ENCODE results near the gene TEX11. TPM values are rescaled to one million over a fixed set of nuclear protein-coding genes. Genes with fewer than 3 reads are reported as not detected.
"Not testable (repeated sequence)": the region's sequence is repeated elsewhere in the genome, so short reads cannot be mapped to it uniquely, and the experiment has no call there.

TEX11 gene
- total and polyA plus RNA-seq, 4 donors: not detected

DNA sequence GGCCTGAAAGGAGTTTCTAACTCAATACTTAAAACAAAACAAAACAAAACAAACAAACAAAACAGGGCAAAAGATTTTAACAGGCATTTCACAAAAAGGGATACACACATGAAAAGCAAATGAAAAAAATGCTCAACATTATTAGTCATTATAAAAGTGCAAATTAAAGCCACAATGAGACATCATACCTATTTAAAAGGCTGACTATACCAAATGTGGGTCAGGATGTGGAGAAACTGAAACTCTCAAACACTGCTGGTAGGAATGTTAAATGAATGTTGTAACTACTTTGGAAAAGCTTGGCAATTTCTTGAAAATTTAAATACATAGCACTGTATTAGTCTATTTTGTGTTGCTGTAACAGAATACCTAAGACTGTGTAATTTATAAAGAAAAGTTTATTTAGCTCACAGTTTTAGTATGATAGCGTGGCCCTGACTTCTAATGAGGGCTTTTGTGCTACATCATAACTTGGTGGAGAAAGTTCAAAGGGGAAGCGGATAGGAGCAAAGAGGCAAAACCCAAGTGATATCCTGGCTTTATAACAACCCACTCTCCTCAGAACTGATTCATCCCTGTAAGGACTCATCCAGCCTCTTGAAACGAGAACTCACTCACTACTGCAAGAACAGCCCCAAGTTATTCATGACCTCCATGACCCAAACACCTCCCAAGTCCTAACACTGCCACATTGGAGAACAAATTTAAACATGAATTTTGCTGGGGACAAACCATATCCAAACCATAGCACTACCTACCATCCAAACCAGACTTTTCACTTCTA is 214.0 kb downstream of the TEX11 start:
- no peaks in the 10 kb centered on the region for H3K36me3 ChIP-seq (ENCODE audit: control insufficient read depth in 4 of 4, insufficient read depth in 4 of 4, low read length in 4 of 4)
- no peak overlapping the region for H3K4me3 ChIP-seq
- peaks cover 0 to 5% (median 0%) of the 10 kb centered on the region in 4 donors for H3K9me3 ChIP-seq (ENCODE audit: control insufficient read depth in 4 of 4, insufficient read depth in 3 of 4, low read length in 3 of 4)
- no peak overlapping the region for H3K9ac ChIP-seq (ENCODE audit: insufficient read depth in 1 of 2, low read length in 2 of 2)
- ATAC-seq (ENCODE audit: insufficient read depth, low FRiP score) (no peak), DNase-seq (no peak)
- no peak overlapping the region for H3K27ac ChIP-seq (ENCODE audit: low read depth in 1 of 2, low read length in 1 of 2)
- 72 to 89% methylated on average over 3 of the region's 3 CpGs for WGBS, 2 donors
- TF ChIP-seq, protein P1, sequence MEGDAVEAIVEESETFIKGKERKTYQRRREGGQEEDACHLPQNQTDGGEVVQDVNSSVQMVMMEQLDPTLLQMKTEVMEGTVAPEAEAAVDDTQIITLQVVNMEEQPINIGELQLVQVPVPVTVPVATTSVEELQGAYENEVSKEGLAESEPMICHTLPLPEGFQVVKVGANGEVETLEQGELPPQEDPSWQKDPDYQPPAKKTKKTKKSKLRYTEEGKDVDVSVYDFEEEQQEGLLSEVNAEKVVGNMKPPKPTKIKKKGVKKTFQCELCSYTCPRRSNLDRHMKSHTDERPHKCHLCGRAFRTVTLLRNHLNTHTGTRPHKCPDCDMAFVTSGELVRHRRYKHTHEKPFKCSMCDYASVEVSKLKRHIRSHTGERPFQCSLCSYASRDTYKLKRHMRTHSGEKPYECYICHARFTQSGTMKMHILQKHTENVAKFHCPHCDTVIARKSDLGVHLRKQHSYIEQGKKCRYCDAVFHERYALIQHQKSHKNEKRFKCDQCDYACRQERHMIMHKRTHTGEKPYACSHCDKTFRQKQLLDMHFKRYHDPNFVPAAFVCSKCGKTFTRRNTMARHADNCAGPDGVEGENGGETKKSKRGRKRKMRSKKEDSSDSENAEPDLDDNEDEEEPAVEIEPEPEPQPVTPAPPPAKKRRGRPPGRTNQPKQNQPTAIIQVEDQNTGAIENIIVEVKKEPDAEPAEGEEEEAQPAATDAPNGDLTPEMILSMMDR (IDR thresholded peaks at IDR 0.05; ENCODE audit: control extremely low read depth, extremely low read depth): no peak
- H3K27me3 ChIP-seq (ENCODE audit: control insufficient read depth in 3 of 3, insufficient read depth in 3 of 3, low read length in 2 of 3): peaks cover 0 to 6% (median 0%) of the 10 kb centered on the region in 3 donors
- no peaks in the 10 kb centered on the region for H3K4me1 ChIP-seq (ENCODE audit: control insufficient read depth in 5 of 5, insufficient read depth in 5 of 5, low read length in 5 of 5)

DNA sequence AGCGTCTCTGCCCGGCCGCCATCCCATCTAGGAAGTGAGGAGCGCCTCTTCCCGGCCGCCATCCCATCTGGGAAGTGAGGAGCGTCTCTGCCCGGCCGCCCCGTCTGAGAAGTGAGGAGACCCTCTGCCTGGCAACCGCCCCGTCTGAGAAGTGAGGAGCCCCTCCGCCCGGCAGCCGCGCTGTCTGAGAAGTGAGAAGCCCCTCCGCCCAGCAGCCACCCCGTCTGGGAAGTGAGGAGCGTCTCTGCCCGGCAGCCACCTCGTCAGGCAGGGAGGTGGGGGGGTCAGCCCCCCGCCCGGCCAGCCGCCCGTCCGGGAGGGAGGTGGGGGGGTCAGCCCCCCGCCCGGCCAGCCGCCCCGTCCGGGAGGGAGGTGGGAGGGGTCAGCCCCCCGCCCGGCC is 229.1 kb downstream of the TEX11 start:
- DNase-seq; H3K9ac ChIP-seq (ENCODE audit: insufficient read depth in 1 of 2, low read length in 2 of 2); H3K27ac ChIP-seq (ENCODE audit: low read depth in 1 of 2, low read length in 1 of 2); H3K9me3 ChIP-seq (ENCODE audit: control insufficient read depth in 4 of 4, insufficient read depth in 3 of 4, low read length in 3 of 4); H3K4me1 ChIP-seq (ENCODE audit: control insufficient read depth in 5 of 5, insufficient read depth in 5 of 5, low read length in 5 of 5); H3K4me3 ChIP-seq; H3K27me3 ChIP-seq (ENCODE audit: control insufficient read depth in 3 of 3, insufficient read depth in 3 of 3, low read length in 2 of 3); ATAC-seq (ENCODE audit: insufficient read depth, low FRiP score); H3K36me3 ChIP-seq (ENCODE audit: control insufficient read depth in 4 of 4, insufficient read depth in 4 of 4, low read length in 4 of 4): not testable (repeated sequence)
- 90 to 100% methylated on average over 9 to 33 of the region's 33 CpGs for WGBS, 2 donors

DNA sequence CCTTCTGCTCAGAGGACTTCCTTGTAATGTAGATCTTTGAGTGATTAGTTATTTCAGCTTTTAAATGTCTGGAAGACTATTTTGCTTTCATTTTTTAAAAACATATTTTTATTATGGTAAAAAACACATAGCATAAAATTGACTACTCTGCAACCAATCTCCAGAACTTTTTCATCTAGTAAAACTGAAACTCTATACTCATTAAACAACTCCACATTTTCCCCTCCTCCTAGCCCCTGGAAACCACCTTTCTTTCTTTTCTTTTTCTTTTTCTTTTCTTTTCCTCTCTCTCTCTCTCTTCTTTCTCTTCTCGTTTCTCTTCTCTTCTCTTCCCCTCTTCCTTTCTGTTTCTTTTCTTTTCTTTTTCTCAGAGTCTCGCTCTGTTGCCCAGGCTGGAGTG is 233.2 kb downstream of the TEX11 start:
- Histone ChIP-seq H3K4me3 (no peak overlapping the region), H3K27ac (ENCODE audit: low read depth in 1 of 2, low read length in 1 of 2) (no peak overlapping the region), H3K9ac (ENCODE audit: insufficient read depth in 1 of 2, low read length in 2 of 2) (no peak overlapping the region), H3K36me3 (ENCODE audit: control insufficient read depth in 4 of 4, insufficient read depth in 4 of 4, low read length in 4 of 4) (no peaks in the 10 kb centered on the region), H3K4me1 (ENCODE audit: control insufficient read depth in 5 of 5, insufficient read depth in 5 of 5, low read length in 5 of 5) (no peaks in the 10 kb centered on the region), H3K9me3 (ENCODE audit: control insufficient read depth in 4 of 4, insufficient read depth in 3 of 4, low read length in 3 of 4) (peaks cover 0 to 2% (median 0%) of the 10 kb centered on the region in 4 donors), H3K27me3 (ENCODE audit: control insufficient read depth in 3 of 3, insufficient read depth in 3 of 3, low read length in 2 of 3) (no peaks in the 10 kb centered on the region)
- DNase-seq (no peak), ATAC-seq (ENCODE audit: insufficient read depth, low FRiP score) (no peak)
- TF ChIP-seq, protein P1 (IDR thresholded peaks at IDR 0.05; ENCODE audit: control extremely low read depth, extremely low read depth): no peak
- 62 to 78% methylated on average over 2 of the region's 2 CpGs for WGBS, 2 donors

- peaks cover 0 to 2% (median 0%) of the 10 kb centered on the region in 4 donors for H3K9me3 ChIP-seq (ENCODE audit: control insufficient read depth in 4 of 4, insufficient read depth in 3 of 4, low read length in 3 of 4)
- ATAC-seq (ENCODE audit: insufficient read depth, low FRiP score): no peak
- H3K27ac ChIP-seq (ENCODE audit: low read depth in 1 of 2, low read length in 1 of 2): no peak overlapping the region
- 56 to 84% methylated on average over 3 of the region's 3 CpGs for WGBS, 2 donors
- no peak overlapping the region for H3K9ac ChIP-seq (ENCODE audit: insufficient read depth in 1 of 2, low read length in 2 of 2)
- H3K4me3 ChIP-seq: no peak overlapping the region
- no peaks in the 10 kb centered on the region for H3K36me3 ChIP-seq (ENCODE audit: control insufficient read depth in 4 of 4, insufficient read depth in 4 of 4, low read length in 4 of 4)
- no peak for DNase-seq
- no peaks in the 10 kb centered on the region for H3K27me3 ChIP-seq (ENCODE audit: control insufficient read depth in 3 of 3, insufficient read depth in 3 of 3, low read length in 2 of 3)
- no peaks in the 10 kb centered on the region for H3K4me1 ChIP-seq (ENCODE audit: control insufficient read depth in 5 of 5, insufficient read depth in 5 of 5, low read length in 5 of 5)
- TF ChIP-seq, protein P1 (IDR thresholded peaks at IDR 0.05; ENCODE audit: control extremely low read depth, extremely low read depth): no peak
These were observed 236.2 kb downstream of the TEX11 start for GRCh38 chrX:70672326-70672725.
